CD4-positive, alpha-beta T cell treated with Interferon gamma for 1 hour (primary cell): ENCODE results near the gene PWP1.
"Not testable (repeated sequence)": the region's sequence is repeated elsewhere in the genome, so short reads cannot be mapped to it uniquely, and the experiment has no call there.

Experiments used
- DNase-seq: peaks from one replicate; pipeline ENCODE4 v3.0.0-alpha.2; 2020

Gene PWP1

GRCh38 chr12:107668320-107669098, 17.1 kb upstream of the PWP1 start:
- DNase-seq: no peak

GRCh38 chr12:107669946-107670345, 15.7 kb upstream of the PWP1 start:
- DNase-seq: no peak

- peak; percentile 28 for DNase-seq
These were observed 14.5 kb upstream of the PWP1 start for GRCh38 chr12:107670999-107671643.

GRCh38 chr12:107677671-107678070, 7.9 kb upstream of the PWP1 start:
- no peak for DNase-seq

- no peak for DNase-seq
These were observed 6.3 kb upstream of the PWP1 start for GRCh38 chr12:107679336-107679735.

GRCh38 chr12:107681455-107681835, 4.2 kb upstream of the PWP1 start:
- DNase-seq: no peak

- DNase-seq: no peak
These were observed 3.5 kb upstream of the PWP1 start for GRCh38 chr12:107681836-107682820.

- DNase-seq: no peak
These were observed 1.4 kb upstream of the PWP1 start for GRCh38 chr12:107684029-107684795.

GRCh38 chr12:107684990-107685359, 624 bp upstream of the PWP1 start:
- DNase-seq: no peak

GRCh38 chr12:107695772-107696171, 10.2 kb downstream of the PWP1 start:
- DNase-seq: not testable (repeated sequence)

GRCh38 chr12:107702106-107702505, 16.5 kb downstream of the PWP1 start:
- DNase-seq: no peak

- no peak for DNase-seq
These were observed 18.4 kb downstream of the PWP1 start for GRCh38 chr12:107704041-107704440.

GRCh38 chr12:107705522-107705921, 19.9 kb downstream of the PWP1 start:
- not testable (repeated sequence) for DNase-seq

- no peak for DNase-seq
These were observed 30.2 kb downstream of the PWP1 start for GRCh38 chr12:107715780-107716179.

- DNase-seq: no peak
These were observed 33.0 kb downstream of the PWP1 start for GRCh38 chr12:107718606-107719005.

- not testable (repeated sequence) for DNase-seq
These were observed 41.7 kb downstream of the PWP1 start for GRCh38 chr12:107727327-107727726.

GRCh38 chr12:107727742-107728141, 42.1 kb downstream of the PWP1 start:
- not testable (repeated sequence) for DNase-seq

- DNase-seq: no peak
These were observed 45.2 kb downstream of the PWP1 start for GRCh38 chr12:107730618-107731341.

GRCh38 chr12:107731366-107731765, 45.8 kb downstream of the PWP1 start:
- peak; percentile 55 for DNase-seq

- no peak for DNase-seq
These were observed 46.8 kb downstream of the PWP1 start for GRCh38 chr12:107732365-107732764.

- DNase-seq: no peak
These were observed 48.5 kb downstream of the PWP1 start for GRCh38 chr12:107734139-107734538.

GRCh38 chr12:107735763-107736162, 50.2 kb downstream of the PWP1 start:
- DNase-seq: no peak
